GM23248 (cell line): ENCODE measurements around the gene CCDC192.

Experiments
- EZH2 ChIP-seq: fragments of 200-600 bp; sonication (generic); IDR thresholded peaks from 2 replicates; pipeline ENCODE4 v1.6.1; 2018; ENCODE audit warnings: antibody characterized with exemption, mild to moderate bottlenecking; ENCODE audit not compliant: insufficient read depth, poor library complexity, severe bottlenecking
- EZH2phosphoT487 ChIP-seq: fragments of 200-600 bp; sonication (generic); IDR thresholded peaks from 2 replicates; pipeline ENCODE4 v1.6.1; 2018; ENCODE audit warnings: antibody characterized with exemption, moderate library complexity, mild to moderate bottlenecking, low read depth; ENCODE audit not compliant: insufficient read depth

GRCh38 chr5:127839072-127839471, 135.9 kb downstream of the CCDC192 start:
- TF ChIP-seq EZH2 (no peak), EZH2phosphoT487 (no peak)
